Endodermal cell (in vitro differentiated cells): Measurements from ENCODE around the gene FAM83E. TPM values are rescaled to one million over a fixed set of nuclear protein-coding genes. Genes with fewer than 3 reads are reported as not detected.

ENCODE experiments used
- DNase-seq: peaks from one replicate; pipeline ENCODE4 v3.0.0-alpha.2; 2017
- H3K27ac ChIP-seq: 2 replicates; pipeline ENCODE4 v1.5.1; 2013; ENCODE audit warnings: mild to moderate bottlenecking, low read depth, low read length, moderate library complexity
- H3K27me3 ChIP-seq: 2 replicates; pipeline ENCODE4 v1.6.1; 2013; ENCODE audit warnings: mild to moderate bottlenecking, low read length, moderate library complexity; ENCODE audit not compliant: insufficient read depth, control insufficient read depth, poor library complexity, severe bottlenecking
- H3K36me3 ChIP-seq: 2 replicates; pipeline ENCODE4 v1.7.0; 2013; ENCODE audit warnings: mild to moderate bottlenecking, low read length, moderate library complexity; ENCODE audit not compliant: control insufficient read depth, insufficient read depth
- H3K4me1 ChIP-seq: one replicate; pipeline ENCODE4 v1.7.0; 2013; ENCODE audit warnings: low read length; ENCODE audit not compliant: control insufficient read depth, insufficient read depth
- H3K4me3 ChIP-seq: 2 replicates; pipeline ENCODE4 v1.5.1; 2013; ENCODE audit warnings: mild to moderate bottlenecking, low read length, moderate library complexity
- H3K9ac ChIP-seq: 2 replicates; pipeline ENCODE4 v1.6.1; 2013; ENCODE audit warnings: mild to moderate bottlenecking, low read length, moderate library complexity; ENCODE audit not compliant: poor library complexity, severe bottlenecking; ENCODE audit errors: extremely low read depth
- H3K9me3 ChIP-seq: 2 replicates; pipeline ENCODE4 v1.6.1; 2013; ENCODE audit warnings: mild to moderate bottlenecking, low read length, moderate library complexity; ENCODE audit not compliant: control insufficient read depth
- H3K27ac Mint-ChIP-seq: 2 replicates; pipeline ENCODE4 v1.8.0; 2020; ENCODE audit warnings: mixed read lengths
- H3K27me3 Mint-ChIP-seq: 2 replicates; pipeline ENCODE4 v1.8.0; 2021; ENCODE audit warnings: mild to moderate bottlenecking, mixed read lengths; ENCODE audit not compliant: insufficient read depth
- H3K36me3 Mint-ChIP-seq: 2 replicates; pipeline ENCODE4 v1.8.0; 2020; ENCODE audit warnings: low read depth, mixed read lengths
- H3K4me1 Mint-ChIP-seq: 2 replicates; pipeline ENCODE4 v1.8.0; 2020; ENCODE audit warnings: mixed read lengths
- H3K4me3 Mint-ChIP-seq: 2 replicates; pipeline ENCODE4 v1.8.0; 2020; ENCODE audit warnings: mild to moderate bottlenecking, moderate library complexity, mixed read lengths
- H3K9me3 Mint-ChIP-seq: 2 replicates; pipeline ENCODE4 v1.8.0; 2020; ENCODE audit warnings: mild to moderate bottlenecking, mixed read lengths
- WGBS, 2 experiments: methylation state at CpG; one replicate each; pipeline versions ENCODE4 v1.1.5 to v1.1.7; 2013; ENCODE audit warnings: missing lambda C conversion rate in 2 of 2, mixed read lengths in 1 of 2; ENCODE audit not compliant: insufficient coverage in 1 of 2, insufficient read length in 1 of 2; 5-methylcytosine and 5-hydroxymethylcytosine counted together
- total RNA-seq, 2 donors: library from RNA; stranded (reverse); fragmentation: NEBNext Ultra II Directional in 1 of 2; extraction: Animal tissue kit (Norgen Biotek cat#: 25700) in 1 of 2; gene quantifications; 2 replicates in 1 of 2; 3 replicates in 1 of 2; pipeline ENCODE4 v1.2.1, GENCODE V29; 2021
- TF ChIP-seq, protein P1 (sequence below): fragments of 200-600 bp; sonication (generic); conservative IDR thresholded peaks from 2 replicates; pipeline ENCODE4 v1.5.0; 2021; ENCODE audit warnings: antibody characterized with exemption, mild to moderate bottlenecking

The FAM83E gene
- total RNA-seq, 2 donors from 2014 or later: 4.4 to 5.7 TPM

DNA sequence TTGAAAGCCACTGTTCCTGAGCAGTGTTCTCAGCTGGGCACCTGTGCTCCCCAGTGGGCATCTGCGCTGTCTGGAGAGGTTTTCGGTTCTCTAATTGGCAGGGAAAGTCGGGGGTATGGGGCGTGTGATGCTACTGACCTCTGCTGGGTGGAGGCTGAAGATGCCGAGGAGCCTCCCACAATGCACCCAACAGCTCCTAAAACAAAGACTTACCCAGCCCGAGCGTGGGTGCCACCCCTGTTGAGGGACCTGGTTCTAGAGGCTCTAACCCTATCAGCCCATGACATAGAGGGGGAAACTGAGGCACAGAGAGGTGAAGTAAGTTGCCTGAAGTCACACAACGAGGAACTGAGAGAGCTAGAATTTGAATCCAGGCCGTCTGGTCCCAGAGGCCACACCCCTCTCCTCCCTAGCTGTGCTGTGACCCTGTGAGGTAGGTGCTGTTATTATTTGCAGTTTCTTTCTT is 6.0 kb downstream of the FAM83E start:
- no peaks in the 10 kb centered on the region for H3K36me3 Mint-ChIP-seq
- H3K27ac Mint-ChIP-seq: peak overlapping the region; percentile 79
- no peaks in the 10 kb centered on the region for H3K4me1 ChIP-seq
- DNase-seq: peak; percentile 87
- 49 to 74% methylated on average over 4 to 9 of the region's 9 CpGs for WGBS, 2 experiments
- H3K9me3 ChIP-seq: no peaks in the 10 kb centered on the region
- peak overlapping the region; percentile 12 for H3K27ac ChIP-seq
- no peaks in the 10 kb centered on the region for H3K9me3 Mint-ChIP-seq
- no peak overlapping the region for H3K4me3 Mint-ChIP-seq
- no peaks in the 10 kb centered on the region for H3K27me3 Mint-ChIP-seq
- H3K4me3 ChIP-seq: no peak overlapping the region
- TF ChIP-seq, protein P1, sequence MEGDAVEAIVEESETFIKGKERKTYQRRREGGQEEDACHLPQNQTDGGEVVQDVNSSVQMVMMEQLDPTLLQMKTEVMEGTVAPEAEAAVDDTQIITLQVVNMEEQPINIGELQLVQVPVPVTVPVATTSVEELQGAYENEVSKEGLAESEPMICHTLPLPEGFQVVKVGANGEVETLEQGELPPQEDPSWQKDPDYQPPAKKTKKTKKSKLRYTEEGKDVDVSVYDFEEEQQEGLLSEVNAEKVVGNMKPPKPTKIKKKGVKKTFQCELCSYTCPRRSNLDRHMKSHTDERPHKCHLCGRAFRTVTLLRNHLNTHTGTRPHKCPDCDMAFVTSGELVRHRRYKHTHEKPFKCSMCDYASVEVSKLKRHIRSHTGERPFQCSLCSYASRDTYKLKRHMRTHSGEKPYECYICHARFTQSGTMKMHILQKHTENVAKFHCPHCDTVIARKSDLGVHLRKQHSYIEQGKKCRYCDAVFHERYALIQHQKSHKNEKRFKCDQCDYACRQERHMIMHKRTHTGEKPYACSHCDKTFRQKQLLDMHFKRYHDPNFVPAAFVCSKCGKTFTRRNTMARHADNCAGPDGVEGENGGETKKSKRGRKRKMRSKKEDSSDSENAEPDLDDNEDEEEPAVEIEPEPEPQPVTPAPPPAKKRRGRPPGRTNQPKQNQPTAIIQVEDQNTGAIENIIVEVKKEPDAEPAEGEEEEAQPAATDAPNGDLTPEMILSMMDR: peak; percentile 76
- no peaks in the 10 kb centered on the region for H3K27me3 ChIP-seq
- peaks cover 4% of the 10 kb centered on the region for H3K36me3 ChIP-seq
- H3K4me1 Mint-ChIP-seq: peaks cover 5% of the 10 kb centered on the region
- no peak overlapping the region for H3K9ac ChIP-seq

DNA sequence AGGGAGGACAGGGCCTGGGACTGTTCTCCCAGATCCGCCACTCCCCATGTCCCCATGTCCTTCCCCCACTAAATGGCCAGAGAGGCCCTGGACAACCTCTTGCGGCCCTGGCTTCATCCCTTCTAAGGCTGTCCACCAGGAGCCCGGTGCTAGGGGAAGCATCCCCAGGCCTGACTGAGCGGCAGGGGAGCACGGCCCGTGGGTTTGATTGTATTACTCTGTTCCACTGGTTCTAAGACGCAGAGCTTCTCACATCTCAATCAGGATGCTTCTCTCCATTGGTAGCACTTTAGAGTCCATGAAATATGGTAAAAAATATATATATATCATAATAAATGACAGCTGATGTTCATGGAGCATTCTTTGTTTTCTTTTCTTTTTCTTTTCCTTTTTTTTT is 7.5 kb downstream of the FAM83E start:
- DNase-seq: no peak
- peak overlapping the region; percentile 10 for H3K27ac ChIP-seq
- H3K27ac Mint-ChIP-seq: no peak overlapping the region
- no peaks in the 10 kb centered on the region for H3K36me3 ChIP-seq
- no peaks in the 10 kb centered on the region for H3K27me3 Mint-ChIP-seq
- H3K9ac ChIP-seq: no peak overlapping the region
- no peak overlapping the region for H3K4me3 Mint-ChIP-seq
- H3K4me1 Mint-ChIP-seq: peaks cover 1% of the 10 kb centered on the region
- no peaks in the 10 kb centered on the region for H3K4me1 ChIP-seq
- no peak overlapping the region for H3K4me3 ChIP-seq
- TF ChIP-seq, protein P1: no peak
- 91 to 95% methylated on average over 5 to 7 of the region's 7 CpGs for WGBS, 2 experiments
- no peaks in the 10 kb centered on the region for H3K9me3 ChIP-seq
- H3K36me3 Mint-ChIP-seq: no peaks in the 10 kb centered on the region
- H3K9me3 Mint-ChIP-seq: no peaks in the 10 kb centered on the region
- H3K27me3 ChIP-seq: no peaks in the 10 kb centered on the region

DNA sequence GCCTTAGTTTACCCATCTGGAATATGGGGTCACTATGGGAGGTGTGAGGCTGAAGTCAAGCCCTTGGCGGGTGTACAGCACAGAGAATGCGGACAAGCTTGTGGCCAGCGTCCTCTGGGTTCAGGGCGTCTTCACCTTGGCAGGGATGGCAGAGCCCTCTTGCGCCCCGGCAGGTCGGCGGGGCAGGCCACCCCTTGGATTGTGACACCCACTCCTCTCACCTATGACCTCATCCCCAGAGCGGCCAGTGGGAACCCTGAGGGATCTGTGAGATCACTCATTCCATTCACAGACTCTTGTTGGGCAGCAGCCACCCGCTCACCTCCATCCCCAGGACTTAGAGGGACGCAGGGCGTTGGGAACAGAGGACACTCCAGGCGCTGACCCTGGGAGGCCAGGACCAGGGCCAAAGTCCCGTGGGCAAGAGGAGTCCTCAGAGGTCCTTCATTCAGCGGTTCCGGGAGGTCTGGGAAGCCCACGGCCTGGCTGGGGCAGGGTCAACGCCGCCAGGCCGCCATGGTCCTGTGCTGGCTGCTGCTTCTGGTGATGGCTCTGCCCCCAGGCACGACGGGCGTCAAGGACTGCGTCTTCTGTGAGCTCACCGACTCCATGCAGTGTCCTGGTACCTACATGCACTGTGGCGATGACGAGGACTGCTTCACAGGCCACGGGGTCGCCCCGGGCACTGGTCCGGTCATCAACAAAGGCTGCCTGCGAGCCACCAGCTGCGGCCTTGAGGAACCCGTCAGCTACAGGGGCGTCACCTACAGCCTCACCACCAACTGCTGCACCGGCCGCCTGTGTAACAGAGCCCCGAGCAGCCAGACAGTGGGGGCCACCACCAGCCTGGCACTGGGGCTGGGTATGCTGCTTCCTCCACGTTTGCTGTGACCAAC is 8.2 kb downstream of the FAM83E start, which contains the start of gene SPACA4:
Gene SPACA4, plus strand, starts transcription at position 280 of the 896 bp plus-strand sequence. Its CDS starts 237 bp downstream, at position 517.
- TF ChIP-seq, protein P1: no peak
- no peak within 1 kb of the TSS for H3K4me3 Mint-ChIP-seq
- no peaks in the 10 kb centered on the region for H3K27me3 ChIP-seq
- no peaks in the 10 kb centered on the region for H3K27me3 Mint-ChIP-seq
- no peaks in the 10 kb centered on the region for H3K9me3 Mint-ChIP-seq
- H3K36me3 Mint-ChIP-seq: no peaks in the 10 kb centered on the region
- no peak within 1 kb of the TSS for H3K9ac ChIP-seq
- DNase-seq: peak; percentile 45
- WGBS, 2 experiments: 94 to 96% methylated on average over 23 to 39 of the region's 39 CpGs
- no peaks in the 10 kb centered on the region for H3K4me1 ChIP-seq
- no peaks in the 10 kb centered on the region for H3K36me3 ChIP-seq
- no peak within 1 kb of the TSS for H3K27ac Mint-ChIP-seq
- H3K4me3 ChIP-seq: no peak within 1 kb of the TSS
- H3K4me1 Mint-ChIP-seq: peaks cover 1% of the 10 kb centered on the region
- peak within 1 kb of the TSS; percentile 10 for H3K27ac ChIP-seq
- H3K9me3 ChIP-seq: no peaks in the 10 kb centered on the region
